ENCODE data around the gene MOB1A. TPM values are rescaled to one million over a fixed set of nuclear protein-coding genes. Genes with fewer than 3 reads are reported as not detected.
A peak's percentile ranks its signal among the peaks of the same experiment; 100 is the strongest.

MOB1A gene
- total and polyA plus RNA-seq, 10 of the 15 experiments (the other 5 are each of a cell fraction or from before 2014, with no cell fraction given) = 41.2 to 232 (median 172) TPM

DNA sequence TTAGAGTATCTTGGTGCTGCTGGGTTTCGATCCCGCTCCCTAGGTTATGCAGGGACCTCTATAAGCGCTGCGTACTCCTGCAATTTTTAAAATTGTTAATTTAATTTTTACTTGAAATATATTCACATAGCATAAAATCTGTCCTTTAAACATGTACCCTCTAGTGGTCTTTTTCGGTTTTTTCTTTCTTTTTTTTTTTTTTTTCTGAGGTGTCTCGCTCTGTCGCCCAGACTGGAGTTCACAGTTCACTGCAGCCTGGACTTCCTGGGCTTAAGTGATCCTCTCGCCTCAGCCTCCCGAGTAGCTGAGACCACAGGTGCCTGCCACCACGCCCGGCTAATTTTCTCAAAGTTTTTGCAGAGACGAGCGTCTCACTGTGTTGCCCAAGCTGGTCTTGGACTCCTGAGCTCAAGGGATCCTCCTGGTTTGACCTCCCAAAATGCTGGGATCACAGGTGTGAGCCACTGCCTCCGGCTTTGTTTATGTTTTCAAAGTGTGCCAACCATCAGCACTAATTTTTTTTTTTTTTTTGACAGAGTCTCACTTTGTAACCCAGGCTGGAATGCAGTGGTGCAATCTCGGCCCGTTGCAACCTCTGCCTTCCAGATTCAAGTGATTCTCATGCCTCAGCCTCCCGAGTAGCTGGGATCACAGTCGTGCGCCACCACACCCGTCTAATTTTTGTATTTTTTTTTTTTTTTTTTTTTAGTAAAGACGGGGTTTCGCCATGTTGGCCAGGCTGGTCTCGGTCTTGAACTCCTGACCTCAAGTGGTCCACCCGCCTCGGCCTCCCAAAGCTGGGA lies 585 bp upstream of the MOB1A start (continued):
- TF ChIP-seq ATF7 (IDR thresholded peaks at IDR 0.05; ENCODE audit: low read depth) = peak; percentile 50
- no peak for TF ChIP-seq HCFC1 (IDR thresholded peaks at IDR 0.05; ENCODE audit: low read length)
- no peak for TF ChIP-seq MYC (IDR thresholded peaks at IDR 0.05; ENCODE audit: insufficient read depth, insufficient read length, insufficient replicate concordance, low read length, severe bottlenecking)
- TF ChIP-seq NR2C1 (IDR thresholded peaks at IDR 0.05) = peak; percentile 43; the same call in 1 of the 2 replicates
- TF ChIP-seq BACH1 (IDR thresholded peaks at IDR 0.05; ENCODE audit: borderline replicate concordance) = no peak
- peak; percentile 52; the same call in 1 of the 2 replicates for TF ChIP-seq PML (IDR thresholded peaks at IDR 0.05; ENCODE audit: low read length)
- no peak for TF ChIP-seq ZNF217 (IDR thresholded peaks at IDR 0.05)
- TF ChIP-seq CHD2 (IDR thresholded peaks at IDR 0.05; ENCODE audit: borderline replicate concordance, low read depth, low read length) = no peak
- TF ChIP-seq CBX5 (IDR thresholded peaks at IDR 0.05; ENCODE audit: low read depth) = no peak
- TF ChIP-seq CHD4 (IDR thresholded peaks at IDR 0.05) = no peak

DNA sequence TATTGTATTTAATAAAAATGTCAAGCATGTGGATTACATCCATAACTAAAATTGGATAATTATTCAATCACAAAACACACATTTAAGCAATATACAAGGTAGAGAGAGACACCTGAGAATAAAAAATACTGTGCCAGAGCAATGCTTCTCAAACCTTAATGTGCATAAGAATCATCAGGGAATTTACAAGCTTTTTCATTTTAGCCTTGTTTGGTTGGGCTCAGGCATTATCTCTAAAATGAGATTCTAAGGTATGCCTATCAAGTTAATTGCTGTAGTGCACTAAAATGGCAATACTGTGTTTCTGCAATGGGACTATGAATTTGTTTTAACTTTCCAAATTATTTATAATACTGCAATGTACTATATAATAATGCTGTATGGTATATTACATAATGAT lies 983 bp downstream of the MOB1A start:
- H3K9ac ChIP-seq (ENCODE audit: control insufficient read depth, insufficient read depth, low read length) = peak overlapping the region; percentile 99
- H2AFZ ChIP-seq (ENCODE audit: control insufficient read depth, low read depth, low read length) = no peak overlapping the region
- H3K79me2 ChIP-seq (ENCODE audit: control insufficient read depth, insufficient read depth, low read length) = peaks cover 56% of the 10 kb centered on the region
- no peak for TF ChIP-seq TARDBP (IDR thresholded peaks at IDR 0.05; ENCODE audit: borderline replicate concordance)
- TF ChIP-seq SKIL (IDR thresholded peaks at IDR 0.05; ENCODE audit: low read depth, poor library complexity, severe bottlenecking) = peak; percentile 21
- no peaks in the 10 kb centered on the region for H3K27me3 ChIP-seq (replicated peaks in 1 of 2; ENCODE audit: control insufficient read depth in 2 of 2, insufficient read depth in 2 of 2, low read length in 1 of 2)
- peak overlapping the region; percentile 98 for H3K4me3 ChIP-seq
- POLR2A ChIA-PET = interaction anchor here (1.2 to 5.6 kb wide), 10 partner anchors 9 to 353 kb away, joined by 3 to 64 read pairs (median 10); partner anchors contain the start of gene MTHFD2
- no peak for DNase-seq (ENCODE audit: low read depth, low spot score)
- H3K9me3 ChIP-seq (replicated peaks; ENCODE audit: control insufficient read depth, insufficient read depth, low read length) = no peaks in the 10 kb centered on the region
- SMC1A ChIA-PET (ENCODE audit: uncharacterized antibody, unreplicated experiment) = interaction anchor here (0.8 to 3.7 kb wide), 10 partner anchors 10 to 30 kb away, joined by 3 to 28 read pairs (median 8); partner anchors contain the start of genes BOLA3 and MTHFD2
- H4K20me1 ChIP-seq (ENCODE audit: control insufficient read depth, insufficient read depth) = no peaks in the 10 kb centered on the region; the same call in 1 of the 2 replicates
- FAIRE-seq = no peak
- peak overlapping the region; percentile 96 for H3K27ac ChIP-seq (ENCODE audit: control insufficient read depth, insufficient read depth)
- RAD21 ChIA-PET (ENCODE audit: unreplicated experiment) = interaction anchor here (1.3 to 3.8 kb wide), 9 partner anchors 9 to 355 kb away, joined by 3 to 39 read pairs (median 6); partner anchors contain the start of genes BOLA3 and MTHFD2
- no peak for ATAC-seq
- no TSS peak for BruUV-seq (replicated peaks)
- in situ Hi-C loops (cut with MboI) (no loop called here), intact Hi-C loops (cut with micrococcal nuclease; ENCODE audit: unreplicated experiment) (loop anchor here (1.0 to 2.0 kb wide), 2 partner anchors 21 to 57 kb away; partner anchors contain the start of gene MTHFD2)
- no peaks in the 10 kb centered on the region for H3K36me3 ChIP-seq (ENCODE audit: control insufficient read depth in 2 of 2, insufficient read depth in 2 of 2, low read length in 1 of 2)
- H3K4me1 ChIP-seq (ENCODE audit: control insufficient read depth, insufficient read depth, low read length) = peaks cover 32% of the 10 kb centered on the region
- peak overlapping the region; percentile 28; the same call in 1 of the 2 replicates for H3K4me2 ChIP-seq (ENCODE audit: control insufficient read depth, insufficient read depth)
- CTCF ChIA-PET = interaction anchor here (0.9 to 8.5 kb wide), 9 partner anchors 8 to 353 kb away, joined by 3 to 90 read pairs (median 5); partner anchors contain the start of genes BOLA3 and MTHFD2

Data from GM12878 (cell line).